Measurements from ENCODE around the gene CAMTA1. TPM values are rescaled to one million over a fixed set of nuclear protein-coding genes. Genes with fewer than 3 reads are reported as not detected.
A peak's percentile ranks its signal among the peaks of the same experiment; 100 is the strongest.

The CAMTA1 gene
- total and polyA plus RNA-seq, 4 donors: 18.0 to 93.5 (median 35.8) TPM

DNA sequence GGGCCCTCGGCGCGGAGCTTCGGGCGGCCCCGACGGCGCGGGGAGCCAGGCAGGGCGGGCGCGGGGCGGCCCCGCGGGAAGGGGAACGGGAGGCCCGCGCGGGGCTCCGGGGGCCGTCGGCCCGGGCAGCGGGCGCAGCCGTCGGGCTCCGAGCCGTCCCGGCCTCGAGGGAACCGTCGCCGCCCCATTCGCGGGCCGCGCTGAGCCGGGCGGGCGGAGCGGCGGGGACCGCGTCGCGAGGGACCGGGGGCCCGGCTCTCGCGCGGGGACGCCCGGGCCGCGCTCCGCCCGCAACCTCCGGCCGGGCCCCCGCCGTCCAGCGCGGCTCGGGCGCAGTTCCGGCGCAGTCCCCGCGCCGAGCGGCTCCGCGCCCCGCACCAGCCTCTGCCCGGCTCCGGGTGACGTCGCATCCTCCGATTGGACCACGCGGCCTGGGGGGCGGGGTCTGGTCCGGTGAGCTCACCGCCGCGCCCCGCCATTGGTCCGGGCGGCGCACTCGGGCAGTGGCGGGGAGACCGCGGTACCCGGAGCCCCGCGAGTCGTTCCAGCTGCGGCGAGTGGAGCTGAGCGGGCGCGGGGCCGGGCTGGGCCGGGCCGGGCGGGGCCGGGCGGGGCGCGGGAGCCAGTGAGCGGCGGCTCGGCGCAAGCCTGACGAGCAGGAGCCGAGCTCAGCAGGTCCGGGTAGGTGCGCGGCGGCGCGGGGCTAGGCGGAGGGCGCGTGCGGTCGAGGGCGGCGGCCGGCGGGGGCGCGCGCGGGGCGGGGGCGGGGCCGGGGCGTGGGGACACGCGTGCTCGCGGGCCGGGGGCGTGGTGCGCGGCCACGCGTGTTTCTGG is 919.2 kb downstream of the CAMTA1 start:
- Histone ChIP-seq H3K27me3 (ENCODE audit: control insufficient read depth in 4 of 4, insufficient read depth in 4 of 4, low read length in 3 of 4) (peaks cover 0 to 5% (median 1%) of the 10 kb centered on the region in 4 donors), H3K9ac (ENCODE audit: low read depth in 1 of 2, low read length in 2 of 2) (no peak overlapping the region), H3K9me3 (ENCODE audit: control insufficient read depth in 4 of 4, low read length in 3 of 4) (no peaks in the 10 kb centered on the region), H3K27ac (ENCODE audit: low read depth in 1 of 2, low read length in 2 of 2) (no peak overlapping the region), H3K4me3 (ENCODE audit: low read depth in 1 of 3, low read length in 3 of 3) (peak overlapping the region in 1 of 3 donors; percentile 71), H3K4me1 (ENCODE audit: control insufficient read depth in 4 of 4, insufficient read depth in 4 of 4, low read length in 3 of 4) (peaks cover 0 to 17% (median 6%) of the 10 kb centered on the region in 4 donors), H3K36me3 (ENCODE audit: control insufficient read depth in 4 of 4, insufficient read depth in 3 of 4, low read depth in 1 of 4, low read length in 3 of 4) (no peaks in the 10 kb centered on the region)
- peak; percentile 92 for DNase-seq (ENCODE audit: low spot score)
- 5% methylated on average over 151 of the region's 151 CpGs for WGBS
- no peak for TF ChIP-seq TAF1 (conservative IDR thresholded peaks at IDR 0.05)
- no peak for TF ChIP-seq FOXA1 (IDR thresholded peaks at IDR 0.05)
- no peak for TF ChIP-seq FOXA2 (IDR thresholded peaks at IDR 0.05)
- TF ChIP-seq, protein P1, sequence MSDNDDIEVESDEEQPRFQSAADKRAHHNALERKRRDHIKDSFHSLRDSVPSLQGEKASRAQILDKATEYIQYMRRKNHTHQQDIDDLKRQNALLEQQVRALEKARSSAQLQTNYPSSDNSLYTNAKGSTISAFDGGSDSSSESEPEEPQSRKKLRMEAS (IDR thresholded peaks at IDR 0.05): no peak
- no peak for TF ChIP-seq RXRA (IDR thresholded peaks at IDR 0.05)
- TF ChIP-seq, protein P2, sequence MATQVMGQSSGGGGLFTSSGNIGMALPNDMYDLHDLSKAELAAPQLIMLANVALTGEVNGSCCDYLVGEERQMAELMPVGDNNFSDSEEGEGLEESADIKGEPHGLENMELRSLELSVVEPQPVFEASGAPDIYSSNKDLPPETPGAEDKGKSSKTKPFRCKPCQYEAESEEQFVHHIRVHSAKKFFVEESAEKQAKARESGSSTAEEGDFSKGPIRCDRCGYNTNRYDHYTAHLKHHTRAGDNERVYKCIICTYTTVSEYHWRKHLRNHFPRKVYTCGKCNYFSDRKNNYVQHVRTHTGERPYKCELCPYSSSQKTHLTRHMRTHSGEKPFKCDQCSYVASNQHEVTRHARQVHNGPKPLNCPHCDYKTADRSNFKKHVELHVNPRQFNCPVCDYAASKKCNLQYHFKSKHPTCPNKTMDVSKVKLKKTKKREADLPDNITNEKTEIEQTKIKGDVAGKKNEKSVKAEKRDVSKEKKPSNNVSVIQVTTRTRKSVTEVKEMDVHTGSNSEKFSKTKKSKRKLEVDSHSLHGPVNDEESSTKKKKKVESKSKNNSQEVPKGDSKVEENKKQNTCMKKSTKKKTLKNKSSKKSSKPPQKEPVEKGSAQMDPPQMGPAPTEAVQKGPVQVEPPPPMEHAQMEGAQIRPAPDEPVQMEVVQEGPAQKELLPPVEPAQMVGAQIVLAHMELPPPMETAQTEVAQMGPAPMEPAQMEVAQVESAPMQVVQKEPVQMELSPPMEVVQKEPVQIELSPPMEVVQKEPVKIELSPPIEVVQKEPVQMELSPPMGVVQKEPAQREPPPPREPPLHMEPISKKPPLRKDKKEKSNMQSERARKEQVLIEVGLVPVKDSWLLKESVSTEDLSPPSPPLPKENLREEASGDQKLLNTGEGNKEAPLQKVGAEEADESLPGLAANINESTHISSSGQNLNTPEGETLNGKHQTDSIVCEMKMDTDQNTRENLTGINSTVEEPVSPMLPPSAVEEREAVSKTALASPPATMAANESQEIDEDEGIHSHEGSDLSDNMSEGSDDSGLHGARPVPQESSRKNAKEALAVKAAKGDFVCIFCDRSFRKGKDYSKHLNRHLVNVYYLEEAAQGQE (IDR thresholded peaks at IDR 0.05): no peak
- TF ChIP-seq, protein P3, sequence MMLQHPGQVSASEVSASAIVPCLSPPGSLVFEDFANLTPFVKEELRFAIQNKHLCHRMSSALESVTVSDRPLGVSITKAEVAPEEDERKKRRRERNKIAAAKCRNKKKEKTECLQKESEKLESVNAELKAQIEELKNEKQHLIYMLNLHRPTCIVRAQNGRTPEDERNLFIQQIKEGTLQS (IDR thresholded peaks at IDR 0.05): no peak
- no peak for TF ChIP-seq HNF4A (conservative IDR thresholded peaks at IDR 0.05)
- no peak for TF ChIP-seq GABPA (IDR thresholded peaks at IDR 0.05 in 1 of 2, conservative IDR thresholded peaks at IDR 0.05 in 1 of 2)
- no peak for TF ChIP-seq JUND (IDR thresholded peaks at IDR 0.05)
- TF ChIP-seq, protein P4, sequence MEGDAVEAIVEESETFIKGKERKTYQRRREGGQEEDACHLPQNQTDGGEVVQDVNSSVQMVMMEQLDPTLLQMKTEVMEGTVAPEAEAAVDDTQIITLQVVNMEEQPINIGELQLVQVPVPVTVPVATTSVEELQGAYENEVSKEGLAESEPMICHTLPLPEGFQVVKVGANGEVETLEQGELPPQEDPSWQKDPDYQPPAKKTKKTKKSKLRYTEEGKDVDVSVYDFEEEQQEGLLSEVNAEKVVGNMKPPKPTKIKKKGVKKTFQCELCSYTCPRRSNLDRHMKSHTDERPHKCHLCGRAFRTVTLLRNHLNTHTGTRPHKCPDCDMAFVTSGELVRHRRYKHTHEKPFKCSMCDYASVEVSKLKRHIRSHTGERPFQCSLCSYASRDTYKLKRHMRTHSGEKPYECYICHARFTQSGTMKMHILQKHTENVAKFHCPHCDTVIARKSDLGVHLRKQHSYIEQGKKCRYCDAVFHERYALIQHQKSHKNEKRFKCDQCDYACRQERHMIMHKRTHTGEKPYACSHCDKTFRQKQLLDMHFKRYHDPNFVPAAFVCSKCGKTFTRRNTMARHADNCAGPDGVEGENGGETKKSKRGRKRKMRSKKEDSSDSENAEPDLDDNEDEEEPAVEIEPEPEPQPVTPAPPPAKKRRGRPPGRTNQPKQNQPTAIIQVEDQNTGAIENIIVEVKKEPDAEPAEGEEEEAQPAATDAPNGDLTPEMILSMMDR (IDR thresholded peaks at IDR 0.05; ENCODE audit: low read depth, low read length, missing input control): no peak
- no peak for TF ChIP-seq SP1 (IDR thresholded peaks at IDR 0.05)
- TF ChIP-seq, protein P5, sequence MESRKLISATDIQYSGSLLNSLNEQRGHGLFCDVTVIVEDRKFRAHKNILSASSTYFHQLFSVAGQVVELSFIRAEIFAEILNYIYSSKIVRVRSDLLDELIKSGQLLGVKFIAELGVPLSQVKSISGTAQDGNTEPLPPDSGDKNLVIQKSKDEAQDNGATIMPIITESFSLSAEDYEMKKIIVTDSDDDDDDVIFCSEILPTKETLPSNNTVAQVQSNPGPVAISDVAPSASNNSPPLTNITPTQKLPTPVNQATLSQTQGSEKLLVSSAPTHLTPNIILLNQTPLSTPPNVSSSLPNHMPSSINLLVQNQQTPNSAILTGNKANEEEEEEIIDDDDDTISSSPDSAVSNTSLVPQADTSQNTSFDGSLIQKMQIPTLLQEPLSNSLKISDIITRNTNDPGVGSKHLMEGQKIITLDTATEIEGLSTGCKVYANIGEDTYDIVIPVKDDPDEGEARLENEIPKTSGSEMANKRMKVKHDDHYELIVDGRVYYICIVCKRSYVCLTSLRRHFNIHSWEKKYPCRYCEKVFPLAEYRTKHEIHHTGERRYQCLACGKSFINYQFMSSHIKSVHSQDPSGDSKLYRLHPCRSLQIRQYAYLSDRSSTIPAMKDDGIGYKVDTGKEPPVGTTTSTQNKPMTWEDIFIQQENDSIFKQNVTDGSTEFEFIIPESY (IDR thresholded peaks at IDR 0.05): no peak
- TF ChIP-seq HNF4G (IDR thresholded peaks at IDR 0.05): no peak
- TF ChIP-seq YY1 (IDR thresholded peaks at IDR 0.05): no peak
- no peak for TF ChIP-seq RAD21 (IDR thresholded peaks at IDR 0.05)
- no peak for TF ChIP-seq EGR1 (IDR thresholded peaks at IDR 0.05; ENCODE audit: low read depth in 2 of 2)
- no peak for TF ChIP-seq NR2F2 (IDR thresholded peaks at IDR 0.05)

Data from liver (tissue), 9 donors.